ENCODE results near the gene XYLT1. TPM values are rescaled to one million over a fixed set of nuclear protein-coding genes. Genes with fewer than 3 reads are reported as not detected.
A peak's percentile ranks its signal among the peaks of the same experiment; 100 is the strongest.

XYLT1 gene
- total and polyA plus RNA-seq, 2 experiments from 2014 or later = 4.5 to 26.3 TPM

GRCh38 chr16:17298238-17298637, 172.5 kb downstream of the XYLT1 start:
- 97 to 98% methylated on average over 9 of the region's 9 CpGs for WGBS, 2 experiments (ENCODE audit: low coverage in 1 of 2, low lambda C conversion rate in 2 of 2, missing lambda C conversion rate in 2 of 2)
- H3K36me3 ChIP-seq (ENCODE audit: low read depth) = no peaks in the 10 kb centered on the region
- H3K79me2 ChIP-seq (ENCODE audit: insufficient read depth) = peaks cover 91% of the 10 kb centered on the region
- H3F3A ChIP-seq (ENCODE audit: insufficient read depth) = peaks cover 9% of the 10 kb centered on the region; the same call in 1 of the 2 replicates
- no peak overlapping the region for H2AFZ ChIP-seq
- in situ Hi-C loops (cut with MboI) = no loop called here
- no peaks in the 10 kb centered on the region for H3K27me3 ChIP-seq (replicated peaks; ENCODE audit: insufficient read depth)
- peaks cover 11% of the 10 kb centered on the region; the same call in 1 of the 2 replicates for H3K4me1 ChIP-seq (ENCODE audit: insufficient read depth)
- DNase-seq = no peak
- no peak overlapping the region for H3K4me3 ChIP-seq
- no peaks in the 10 kb centered on the region for H3K9me2 ChIP-seq (ENCODE audit: insufficient read depth)
- H4K20me1 ChIP-seq (ENCODE audit: insufficient read depth) = no peaks in the 10 kb centered on the region
- no peak overlapping the region for H3K27ac ChIP-seq
- no peak for TF ChIP-seq EZH2 (IDR thresholded peaks at IDR 0.05; ENCODE audit: insufficient read depth, poor library complexity, severe bottlenecking)
- TF ChIP-seq EZH2phosphoT487 (IDR thresholded peaks at IDR 0.05; ENCODE audit: insufficient read depth, low read depth) = no peak
- no peak overlapping the region for H3K4me2 ChIP-seq (ENCODE audit: unreplicated experiment)
- no peaks in the 10 kb centered on the region for H3K9me3 ChIP-seq (ENCODE audit: low read depth)
- H3K9ac ChIP-seq = no peak overlapping the region

DNA sequence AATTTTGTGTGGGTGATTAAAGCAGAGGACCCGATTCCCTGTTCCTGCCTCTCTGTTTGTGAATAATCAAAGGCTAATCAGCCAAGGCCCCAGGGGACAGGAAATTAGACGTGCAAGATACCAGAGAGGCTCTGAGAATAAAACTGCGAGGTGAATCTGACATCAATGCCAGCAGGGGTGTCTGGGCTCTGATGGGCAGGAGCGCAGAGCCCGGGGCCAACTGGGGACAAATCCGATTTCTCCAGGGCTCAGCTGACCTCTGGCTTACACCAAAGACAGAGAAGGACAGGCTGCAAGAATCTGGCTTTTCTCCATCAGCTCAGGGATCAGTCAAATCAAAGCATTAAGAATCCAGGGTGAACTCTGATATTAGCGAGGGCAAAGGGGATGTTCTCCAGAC, 174.3 kb downstream of the XYLT1 start:
- in situ Hi-C loops (cut with MboI) = no loop called here
- H4K20me1 ChIP-seq (ENCODE audit: insufficient read depth) = no peaks in the 10 kb centered on the region; the same call in 1 of the 2 replicates
- H3K36me3 ChIP-seq (ENCODE audit: low read depth) = no peaks in the 10 kb centered on the region
- H3K79me2 ChIP-seq (ENCODE audit: insufficient read depth) = peaks cover 91% of the 10 kb centered on the region
- TF ChIP-seq EZH2 (IDR thresholded peaks at IDR 0.05; ENCODE audit: insufficient read depth, poor library complexity, severe bottlenecking) (no peak), EZH2phosphoT487 (IDR thresholded peaks at IDR 0.05; ENCODE audit: insufficient read depth, low read depth) (no peak)
- H3F3A ChIP-seq (ENCODE audit: insufficient read depth) = peaks cover 6% of the 10 kb centered on the region; the same call in 1 of the 2 replicates
- no peaks in the 10 kb centered on the region for H3K9me2 ChIP-seq (ENCODE audit: insufficient read depth)
- 33 to 34% methylated on average over 7 of the region's 7 CpGs for WGBS, 2 experiments (ENCODE audit: low coverage in 1 of 2, low lambda C conversion rate in 2 of 2, missing lambda C conversion rate in 2 of 2)
- no peak overlapping the region for H2AFZ ChIP-seq
- H3K4me1 ChIP-seq (ENCODE audit: insufficient read depth) = 0 out of 2 replicates have a peak, but pooled peaks cover 3% of the 10 kb centered on the region
- no peak for DNase-seq
- 0 out of 2 replicates have a peak overlapping the region, but pooled peaks have one; percentile 8 for H3K9ac ChIP-seq
- H3K4me2 ChIP-seq (ENCODE audit: unreplicated experiment) = no peak overlapping the region
- H3K9me3 ChIP-seq (ENCODE audit: low read depth) = no peaks in the 10 kb centered on the region
- H3K27me3 ChIP-seq (replicated peaks; ENCODE audit: insufficient read depth) = no peaks in the 10 kb centered on the region
- no peak overlapping the region for H3K4me3 ChIP-seq
- no peak overlapping the region for H3K27ac ChIP-seq

DNA sequence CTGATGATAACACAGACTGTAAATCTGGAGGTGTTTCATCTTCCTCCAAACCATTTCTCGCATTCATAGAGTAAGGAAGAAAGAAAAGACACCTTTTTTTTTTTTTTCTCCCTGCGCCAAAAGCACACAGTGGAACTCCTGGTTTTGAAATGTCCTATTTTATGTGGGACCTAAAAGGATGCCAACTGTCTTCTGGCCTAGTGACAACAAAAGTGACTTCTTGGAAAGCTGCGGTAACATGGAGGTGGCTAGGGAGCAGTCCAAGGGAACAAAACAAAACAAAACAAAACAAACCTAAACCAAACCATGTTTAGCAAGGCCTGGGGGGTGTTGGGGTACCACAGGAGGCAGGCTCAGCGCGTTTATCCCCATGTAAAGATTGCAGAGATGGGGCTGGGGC, 174.8 kb downstream of the XYLT1 start:
- Histone ChIP-seq H3K4me3 (no peak overlapping the region), H3K79me2 (ENCODE audit: insufficient read depth) (peaks cover 91% of the 10 kb centered on the region), H3K4me2 (ENCODE audit: unreplicated experiment) (no peak overlapping the region), H3K9ac (0 out of 2 replicates have a peak overlapping the region, but pooled peaks have one; percentile 8), H3K4me1 (ENCODE audit: insufficient read depth) (0 out of 2 replicates have a peak, but pooled peaks cover 3% of the 10 kb centered on the region), H3K9me2 (ENCODE audit: insufficient read depth) (no peaks in the 10 kb centered on the region), H2AFZ (no peak overlapping the region), H3K9me3 (ENCODE audit: low read depth) (no peaks in the 10 kb centered on the region), H4K20me1 (ENCODE audit: insufficient read depth) (no peaks in the 10 kb centered on the region; the same call in 1 of the 2 replicates), H3F3A (ENCODE audit: insufficient read depth) (peaks cover 10% of the 10 kb centered on the region; the same call in 1 of the 2 replicates), H3K27me3 (replicated peaks; ENCODE audit: insufficient read depth) (no peaks in the 10 kb centered on the region), H3K27ac (no peak overlapping the region), H3K36me3 (ENCODE audit: low read depth) (no peaks in the 10 kb centered on the region)
- in situ Hi-C loops (cut with MboI) = no loop called here
- DNase-seq = no peak
- 61 to 65% methylated on average over 5 of the region's 5 CpGs for WGBS, 2 experiments (ENCODE audit: low coverage in 1 of 2, low lambda C conversion rate in 2 of 2, missing lambda C conversion rate in 2 of 2)
- TF ChIP-seq EZH2 (IDR thresholded peaks at IDR 0.05; ENCODE audit: insufficient read depth, poor library complexity, severe bottlenecking) = no peak
- TF ChIP-seq EZH2phosphoT487 (IDR thresholded peaks at IDR 0.05; ENCODE audit: insufficient read depth, low read depth) = no peak

GRCh38 chr16:17294856-17295255, 175.9 kb downstream of the XYLT1 start:
- Histone ChIP-seq H3K36me3 (ENCODE audit: low read depth) (no peaks in the 10 kb centered on the region), H3F3A (ENCODE audit: insufficient read depth) (peaks cover 15% of the 10 kb centered on the region; the same call in 1 of the 2 replicates), H3K4me1 (ENCODE audit: insufficient read depth) (0 out of 2 replicates have a peak, but pooled peaks cover 3% of the 10 kb centered on the region), H3K4me3 (no peak overlapping the region), H3K9me2 (ENCODE audit: insufficient read depth) (no peaks in the 10 kb centered on the region), H3K79me2 (ENCODE audit: insufficient read depth) (peaks cover 94% of the 10 kb centered on the region), H4K20me1 (ENCODE audit: insufficient read depth) (no peaks in the 10 kb centered on the region; the same call in 1 of the 2 replicates), H3K27ac (no peak overlapping the region), H3K27me3 (replicated peaks; ENCODE audit: insufficient read depth) (no peaks in the 10 kb centered on the region), H3K9me3 (ENCODE audit: low read depth) (no peaks in the 10 kb centered on the region), H3K4me2 (ENCODE audit: unreplicated experiment) (no peak overlapping the region), H3K9ac (no peak overlapping the region), H2AFZ (no peak overlapping the region)
- TF ChIP-seq EZH2 (IDR thresholded peaks at IDR 0.05; ENCODE audit: insufficient read depth, poor library complexity, severe bottlenecking) = no peak
- in situ Hi-C loops (cut with MboI) = no loop called here
- WGBS, 2 experiments (ENCODE audit: low coverage in 1 of 2, low lambda C conversion rate in 2 of 2, missing lambda C conversion rate in 2 of 2) = 97 to 100% methylated on average over 3 of the region's 3 CpGs
- no peak for DNase-seq
